GM12892 (cell line): ENCODE measurements around the gene NACA.

Experiments
- POLR2A ChIP-seq: IDR thresholded peaks from 2 replicates; pipeline ENCODE4 v1.6.1; 2011; ENCODE audit warnings: low read depth, low read length, control low read depth
- POLR2AphosphoS5 ChIP-seq: IDR thresholded peaks from 2 replicates; pipeline ENCODE4 v1.6.1; 2011; ENCODE audit warnings: low read depth, low read length, control low read depth
- TAF1 ChIP-seq: IDR thresholded peaks from 2 replicates; pipeline ENCODE4 v1.6.1; 2011; ENCODE audit warnings: low read depth, mild to moderate bottlenecking, control low read depth, low read length, borderline replicate concordance

- TF ChIP-seq POLR2A: no peak
- TF ChIP-seq TAF1: no peak
- no peak for TF ChIP-seq POLR2AphosphoS5
These were observed 28.5 kb upstream of the NACA start for GRCh38 chr12:56753566-56753965.
